ENCODE measurements around the gene AFAP1L1. TPM values are rescaled to one million over a fixed set of nuclear protein-coding genes. Genes with fewer than 3 reads are reported as not detected.

Gene AFAP1L1
- total RNA-seq, 1 experiment from 2014 or later, result 15.2 TPM

DNA sequence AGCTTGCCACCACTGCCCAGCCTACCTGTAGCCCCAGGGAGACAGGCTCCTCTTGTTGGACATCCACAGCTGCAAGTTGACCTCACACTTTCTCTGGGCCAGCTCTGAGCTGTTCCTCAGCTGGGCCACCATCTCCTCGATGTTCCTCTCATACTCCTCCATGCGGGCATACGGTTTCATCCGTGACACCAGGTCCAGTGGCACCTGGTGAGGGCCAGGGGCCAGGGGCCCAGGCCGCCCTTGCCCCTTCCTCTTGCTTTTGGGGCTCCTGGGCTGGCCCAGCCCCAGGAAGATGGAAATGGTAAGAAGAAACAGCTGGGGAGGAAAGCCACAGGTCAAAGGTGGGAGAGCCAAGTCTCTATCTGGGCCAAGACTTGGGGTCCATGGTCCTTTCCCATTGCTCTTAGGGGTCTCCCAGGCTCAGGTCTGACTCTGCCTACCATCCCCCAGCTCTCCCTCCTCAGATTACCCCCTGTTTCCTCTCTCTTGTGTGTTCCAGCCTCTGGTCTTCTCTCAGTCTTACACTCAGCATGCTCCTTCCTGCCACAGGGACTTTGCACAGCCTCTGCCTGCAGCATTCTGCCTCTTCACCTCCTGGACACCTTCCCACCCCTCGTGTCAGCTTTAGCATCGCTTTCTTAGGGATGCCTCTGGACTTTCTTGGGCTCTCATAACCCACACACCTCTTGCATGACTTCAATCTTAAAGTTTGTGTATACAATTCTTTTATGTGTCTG, 105.2 kb downstream of the AFAP1L1 start:
- Histone ChIP-seq H3K36me3 (ENCODE audit: control insufficient read depth, insufficient read depth, low read length) (no peaks in the 10 kb centered on the region), H3K27me3 (ENCODE audit: control insufficient read depth, insufficient read depth, low read length) (no peaks in the 10 kb centered on the region), H3K4me1 (ENCODE audit: control insufficient read depth, insufficient read depth, low read length) (0 out of 2 replicates have a peak, but pooled peaks cover 3% of the 10 kb centered on the region), H3K4me3 (ENCODE audit: low read depth in 2 of 2, low read length in 2 of 2) (no peak overlapping the region), H3K27ac (ENCODE audit: low read length) (no peak overlapping the region), H3K9me3 (ENCODE audit: control insufficient read depth, insufficient read depth, low read depth, low read length) (no peaks in the 10 kb centered on the region)
- intact Hi-C loops (cut with micrococcal nuclease; ENCODE audit: unreplicated experiment) (no loop called here), in situ Hi-C loops (cut with HindIII; ENCODE audit: low pct_unique_long_range_greater_than_20kb, low sequenced_read_pairs) (no loop called here)
- DNase-seq (ENCODE audit: low read depth, low spot score) (no peak), ATAC-seq (no peak)
- TF ChIP-seq SIN3A (IDR thresholded peaks at IDR 0.05; ENCODE audit: borderline replicate concordance, insufficient read depth, low read depth, low read length), result no peak
- no peak for TF ChIP-seq POLR2AphosphoS5 (IDR thresholded peaks at IDR 0.05; ENCODE audit: low read depth, low read length)
- TF ChIP-seq TCF7L2 (IDR thresholded peaks at IDR 0.05; ENCODE audit: low read depth, low read length), result no peak
- TF ChIP-seq, protein P1, sequence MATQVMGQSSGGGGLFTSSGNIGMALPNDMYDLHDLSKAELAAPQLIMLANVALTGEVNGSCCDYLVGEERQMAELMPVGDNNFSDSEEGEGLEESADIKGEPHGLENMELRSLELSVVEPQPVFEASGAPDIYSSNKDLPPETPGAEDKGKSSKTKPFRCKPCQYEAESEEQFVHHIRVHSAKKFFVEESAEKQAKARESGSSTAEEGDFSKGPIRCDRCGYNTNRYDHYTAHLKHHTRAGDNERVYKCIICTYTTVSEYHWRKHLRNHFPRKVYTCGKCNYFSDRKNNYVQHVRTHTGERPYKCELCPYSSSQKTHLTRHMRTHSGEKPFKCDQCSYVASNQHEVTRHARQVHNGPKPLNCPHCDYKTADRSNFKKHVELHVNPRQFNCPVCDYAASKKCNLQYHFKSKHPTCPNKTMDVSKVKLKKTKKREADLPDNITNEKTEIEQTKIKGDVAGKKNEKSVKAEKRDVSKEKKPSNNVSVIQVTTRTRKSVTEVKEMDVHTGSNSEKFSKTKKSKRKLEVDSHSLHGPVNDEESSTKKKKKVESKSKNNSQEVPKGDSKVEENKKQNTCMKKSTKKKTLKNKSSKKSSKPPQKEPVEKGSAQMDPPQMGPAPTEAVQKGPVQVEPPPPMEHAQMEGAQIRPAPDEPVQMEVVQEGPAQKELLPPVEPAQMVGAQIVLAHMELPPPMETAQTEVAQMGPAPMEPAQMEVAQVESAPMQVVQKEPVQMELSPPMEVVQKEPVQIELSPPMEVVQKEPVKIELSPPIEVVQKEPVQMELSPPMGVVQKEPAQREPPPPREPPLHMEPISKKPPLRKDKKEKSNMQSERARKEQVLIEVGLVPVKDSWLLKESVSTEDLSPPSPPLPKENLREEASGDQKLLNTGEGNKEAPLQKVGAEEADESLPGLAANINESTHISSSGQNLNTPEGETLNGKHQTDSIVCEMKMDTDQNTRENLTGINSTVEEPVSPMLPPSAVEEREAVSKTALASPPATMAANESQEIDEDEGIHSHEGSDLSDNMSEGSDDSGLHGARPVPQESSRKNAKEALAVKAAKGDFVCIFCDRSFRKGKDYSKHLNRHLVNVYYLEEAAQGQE (IDR thresholded peaks at IDR 0.05; ENCODE audit: insufficient read depth in 1 of 2, low read depth in 2 of 2, low read length in 1 of 2), result no peak
- TF ChIP-seq CTCF (IDR thresholded peaks at IDR 0.05), result no peak
- POLR2A ChIA-PET, result no interaction called here
- no TSS peak for BruUV-seq (replicated peaks)
- CTCF ChIA-PET, result no interaction called here

DNA sequence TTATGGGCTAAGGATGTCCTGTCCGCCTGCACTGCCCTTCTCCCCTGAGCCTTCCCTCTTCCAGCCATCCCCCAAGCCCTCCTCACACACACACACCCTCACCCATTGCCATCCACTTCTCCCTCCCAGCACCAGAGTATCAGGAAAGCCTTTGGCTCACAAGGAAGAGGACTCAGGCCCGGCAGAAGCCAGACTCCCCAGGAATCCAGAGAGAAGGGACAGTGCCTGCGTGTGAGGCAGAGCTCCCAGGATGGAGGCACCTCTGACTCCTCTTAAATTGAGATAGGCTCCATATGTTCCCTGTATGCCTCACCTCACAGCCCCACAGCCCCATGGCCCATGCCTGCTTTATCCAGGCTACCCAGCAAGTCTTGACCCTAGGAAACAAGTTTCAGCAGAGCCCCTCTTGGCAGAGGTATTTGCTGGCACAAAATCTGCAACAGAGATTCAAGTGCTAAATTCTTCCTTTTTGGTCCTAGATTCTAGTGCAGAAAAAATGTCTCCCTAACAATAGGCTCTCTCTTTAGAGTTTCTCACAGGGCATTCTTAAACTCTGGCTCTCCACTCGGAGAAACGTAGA, 106.7 kb downstream of the AFAP1L1 start:
- ChIA-PET CTCF (no interaction called here), POLR2A (no interaction called here)
- Histone ChIP-seq H3K9me3 (ENCODE audit: control insufficient read depth, insufficient read depth, low read depth, low read length) (no peaks in the 10 kb centered on the region), H3K4me1 (ENCODE audit: control insufficient read depth, insufficient read depth, low read length) (0 out of 2 replicates have a peak, but pooled peaks cover 3% of the 10 kb centered on the region), H3K27ac (ENCODE audit: low read length) (no peak overlapping the region), H3K36me3 (ENCODE audit: control insufficient read depth, insufficient read depth, low read length) (no peaks in the 10 kb centered on the region), H3K27me3 (ENCODE audit: control insufficient read depth, insufficient read depth, low read length) (no peaks in the 10 kb centered on the region), H3K4me3 (ENCODE audit: low read depth in 2 of 2, low read length in 2 of 2) (no peak overlapping the region)
- in situ Hi-C loops (cut with HindIII; ENCODE audit: low pct_unique_long_range_greater_than_20kb, low sequenced_read_pairs) (no loop called here), intact Hi-C loops (cut with micrococcal nuclease; ENCODE audit: unreplicated experiment) (no loop called here)
- TF ChIP-seq, protein P1 (IDR thresholded peaks at IDR 0.05; ENCODE audit: insufficient read depth in 1 of 2, low read depth in 2 of 2, low read length in 1 of 2), result no peak
- no peak for TF ChIP-seq SIN3A (IDR thresholded peaks at IDR 0.05; ENCODE audit: borderline replicate concordance, insufficient read depth, low read depth, low read length)
- no peak for TF ChIP-seq CTCF (IDR thresholded peaks at IDR 0.05)
- TF ChIP-seq TCF7L2 (IDR thresholded peaks at IDR 0.05; ENCODE audit: low read depth, low read length), result no peak
- TF ChIP-seq POLR2AphosphoS5 (IDR thresholded peaks at IDR 0.05; ENCODE audit: low read depth, low read length), result no peak
- ATAC-seq (no peak), DNase-seq (ENCODE audit: low read depth, low spot score) (no peak)
- BruUV-seq (replicated peaks), result no TSS peak
